Epithelial cell of proximal tubule (primary cell): ENCODE measurements around the gene LLPH. TPM values are rescaled to one million over a fixed set of nuclear protein-coding genes. Genes with fewer than 3 reads are reported as not detected.

Experiments used
- DNase-seq: peaks from one replicate; pipeline ENCODE4 v3.0.0-alpha.2; 2011; ENCODE audit warnings: low read depth
- H3K4me3 ChIP-seq: 2 replicates; pipeline ENCODE4 v1.5.1; 2011; ENCODE audit warnings: low read depth, mild to moderate bottlenecking, low read length
- total RNA-seq: library from RNA; depleted of rRNA; stranded (reverse); fragments of >200 nt; gene quantifications from 2 replicates; pipeline ENCODE4 v1.2.3, GENCODE V29; 2015
- TF ChIP-seq, protein P1 (sequence below): conservative IDR thresholded peaks from 2 replicates; pipeline ENCODE4 v1.5.1; 2012; ENCODE audit warnings: low read depth, mild to moderate bottlenecking, low read length

The LLPH gene
- total RNA-seq, 1 donor from 2014 or later: 15.9 TPM

DNA sequence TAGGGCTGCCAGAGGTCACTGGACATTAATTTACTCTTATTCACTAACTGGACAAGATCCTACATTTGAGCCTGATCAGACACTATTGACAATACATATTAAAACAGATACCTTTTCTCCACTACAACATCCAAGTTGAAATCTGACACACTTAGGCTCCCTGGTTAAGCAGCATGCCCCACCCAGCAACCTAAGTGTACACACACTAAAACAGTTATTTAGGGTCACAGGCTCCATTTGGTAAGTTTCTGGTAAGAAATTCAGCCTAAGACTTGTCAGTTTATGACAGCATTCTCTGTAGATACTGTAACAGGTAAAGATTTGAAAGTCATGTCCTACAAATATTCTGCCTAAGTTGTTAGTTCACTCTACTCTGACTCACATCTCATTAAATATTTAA is 12.3 kb upstream of the LLPH start:
- no peak overlapping the region for H3K4me3 ChIP-seq
- DNase-seq: no peak
- TF ChIP-seq, protein P1, sequence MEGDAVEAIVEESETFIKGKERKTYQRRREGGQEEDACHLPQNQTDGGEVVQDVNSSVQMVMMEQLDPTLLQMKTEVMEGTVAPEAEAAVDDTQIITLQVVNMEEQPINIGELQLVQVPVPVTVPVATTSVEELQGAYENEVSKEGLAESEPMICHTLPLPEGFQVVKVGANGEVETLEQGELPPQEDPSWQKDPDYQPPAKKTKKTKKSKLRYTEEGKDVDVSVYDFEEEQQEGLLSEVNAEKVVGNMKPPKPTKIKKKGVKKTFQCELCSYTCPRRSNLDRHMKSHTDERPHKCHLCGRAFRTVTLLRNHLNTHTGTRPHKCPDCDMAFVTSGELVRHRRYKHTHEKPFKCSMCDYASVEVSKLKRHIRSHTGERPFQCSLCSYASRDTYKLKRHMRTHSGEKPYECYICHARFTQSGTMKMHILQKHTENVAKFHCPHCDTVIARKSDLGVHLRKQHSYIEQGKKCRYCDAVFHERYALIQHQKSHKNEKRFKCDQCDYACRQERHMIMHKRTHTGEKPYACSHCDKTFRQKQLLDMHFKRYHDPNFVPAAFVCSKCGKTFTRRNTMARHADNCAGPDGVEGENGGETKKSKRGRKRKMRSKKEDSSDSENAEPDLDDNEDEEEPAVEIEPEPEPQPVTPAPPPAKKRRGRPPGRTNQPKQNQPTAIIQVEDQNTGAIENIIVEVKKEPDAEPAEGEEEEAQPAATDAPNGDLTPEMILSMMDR: no peak

DNA sequence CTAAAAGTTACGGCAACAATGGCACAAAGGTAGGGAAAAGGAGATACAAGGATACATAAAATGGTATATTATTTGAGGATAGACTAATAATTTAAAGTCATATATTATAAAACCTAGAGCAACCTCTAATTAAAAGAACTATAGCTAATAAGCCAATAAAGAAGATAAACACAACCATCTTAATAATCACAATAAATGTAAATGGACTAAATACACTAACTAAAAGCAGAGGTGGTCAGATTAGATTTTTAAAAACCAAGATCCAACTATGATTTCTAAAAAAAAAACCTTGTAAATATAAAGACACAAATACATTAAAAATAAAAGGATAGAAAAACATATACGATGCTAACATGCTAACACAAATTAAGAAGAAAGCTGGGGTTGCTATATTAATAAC is 10.7 kb upstream of the LLPH start:
- no peak overlapping the region for H3K4me3 ChIP-seq
- no peak for DNase-seq
- TF ChIP-seq, protein P1: no peak

DNA sequence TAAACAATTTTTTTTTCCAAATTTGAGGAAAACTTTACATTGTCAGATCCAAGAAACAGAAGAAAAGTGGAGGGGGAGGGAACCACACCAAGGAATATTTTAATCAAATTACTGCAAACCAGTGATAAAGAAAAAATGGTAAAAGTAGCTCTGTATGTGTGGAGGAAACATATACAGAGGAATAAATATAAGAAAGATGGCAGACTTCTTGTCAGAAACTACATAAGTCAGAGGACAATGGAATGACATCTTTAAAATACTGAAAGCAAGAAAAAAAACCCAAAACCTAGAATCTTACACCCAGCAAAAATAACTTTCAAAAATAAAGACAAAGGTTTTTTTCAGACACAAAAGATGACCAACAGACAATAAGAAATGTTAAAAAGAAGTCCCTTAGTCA is 10.2 kb upstream of the LLPH start:
- H3K4me3 ChIP-seq: no peak overlapping the region
- no peak for DNase-seq
- TF ChIP-seq, protein P1: no peak

DNA sequence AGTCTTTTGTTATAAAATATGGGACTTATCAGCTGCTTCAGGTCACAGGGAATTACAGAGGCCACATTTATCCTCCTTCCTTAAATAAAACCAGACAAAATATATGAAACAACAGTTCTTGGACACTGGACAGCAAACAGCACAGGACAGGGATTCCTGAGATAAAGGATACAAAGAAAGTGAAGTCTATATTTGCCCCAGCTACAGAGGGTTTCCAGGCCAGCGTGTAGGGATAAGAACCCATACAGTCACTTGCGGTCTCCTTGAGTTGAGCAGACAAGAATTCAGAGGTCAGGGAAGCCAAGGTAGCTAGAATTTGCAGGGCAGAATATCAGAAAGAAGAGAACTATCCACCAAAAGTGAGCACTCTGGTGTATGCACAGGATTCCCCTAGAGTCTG is 8.8 kb upstream of the LLPH start:
- TF ChIP-seq, protein P1: no peak
- no peak for DNase-seq
- H3K4me3 ChIP-seq: no peak overlapping the region

DNA sequence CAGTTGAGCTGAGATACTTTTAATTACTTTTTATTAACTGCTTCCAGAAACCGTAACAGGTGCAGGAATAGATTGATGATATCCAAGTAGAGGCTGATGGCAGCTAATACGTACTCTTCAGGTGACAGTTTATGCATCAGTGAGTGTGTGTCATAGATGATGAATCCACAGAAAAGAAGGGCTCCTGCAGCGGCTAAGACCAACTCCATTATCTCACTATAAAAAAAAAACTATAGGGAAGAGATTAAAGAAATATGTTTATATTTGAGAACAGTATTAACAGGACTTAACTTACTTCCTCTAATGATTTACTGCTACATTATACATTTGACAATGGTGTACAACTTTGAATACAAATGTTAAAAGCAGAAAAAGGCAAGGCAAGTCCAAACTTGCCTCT is 7.4 kb upstream of the LLPH start:
- TF ChIP-seq, protein P1: no peak
- no peak overlapping the region for H3K4me3 ChIP-seq
- no peak for DNase-seq

DNA sequence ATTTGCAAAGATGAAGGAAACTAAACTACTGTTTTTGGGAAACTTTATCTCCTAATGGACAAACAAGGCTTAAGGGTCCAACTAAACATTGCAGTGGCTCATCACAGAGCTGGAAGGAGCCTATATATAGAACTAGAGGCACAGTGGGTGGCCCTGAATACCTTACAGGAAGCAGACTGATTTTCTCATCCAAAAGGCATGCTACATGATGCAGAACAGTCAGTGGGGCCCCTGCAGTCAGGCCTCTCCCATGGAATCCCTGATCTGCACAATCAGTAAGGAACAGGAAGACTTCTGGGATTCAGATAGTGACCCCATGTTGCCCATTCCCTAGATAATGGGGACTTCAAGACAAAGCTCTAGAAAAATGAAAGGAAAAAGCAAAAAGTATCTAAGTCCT is 1.9 kb upstream of the LLPH start:
- TF ChIP-seq, protein P1: no peak
- DNase-seq: peak; percentile 60
- no peak overlapping the region for H3K4me3 ChIP-seq

DNA sequence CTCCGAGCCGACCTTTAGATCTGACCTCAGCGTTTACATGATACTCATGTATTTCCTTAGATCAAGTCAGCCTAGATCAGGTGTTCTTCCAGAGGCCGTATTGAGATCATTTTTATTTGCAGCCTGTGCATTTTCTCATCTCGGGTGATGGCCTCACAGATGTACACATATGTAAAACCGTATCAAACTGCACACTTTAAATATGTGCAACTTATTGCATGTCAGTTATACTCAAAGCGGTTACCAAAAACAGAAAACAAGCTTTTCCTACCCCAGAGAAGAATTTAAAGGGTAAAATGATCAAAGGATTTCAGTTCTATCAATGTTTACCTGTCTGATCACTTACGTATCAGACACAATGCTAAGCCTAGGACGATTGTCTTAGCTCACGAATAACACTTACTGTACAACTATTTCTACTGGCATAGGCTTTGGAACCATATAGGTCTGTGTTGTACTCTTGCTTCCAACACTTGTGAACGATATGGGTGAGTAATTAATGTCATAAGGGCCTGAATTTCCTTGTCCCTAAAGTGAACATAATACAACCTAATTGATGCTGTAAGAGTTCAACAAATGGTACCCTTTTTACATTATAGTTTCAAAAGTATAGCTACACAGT is 628 bp upstream of the LLPH start:
- no peak for DNase-seq
- H3K4me3 ChIP-seq: peak overlapping the region; percentile 100
- TF ChIP-seq, protein P1: no peak
